Thymus (tissue), 11 donors: ENCODE results near the gene PCDHGA11. TPM values are rescaled to one million over a fixed set of nuclear protein-coding genes. Genes with fewer than 3 reads are reported as not detected.
A peak's percentile ranks its signal among the peaks of the same experiment; 100 is the strongest.
"Not testable (repeated sequence)": the region's sequence is repeated elsewhere in the genome, so short reads cannot be mapped to it uniquely, and the experiment has no call there.

Experiments used
- DNase-seq, 9 donors: peaks; one replicate each; pipeline ENCODE4 v3.0.0-alpha.2; 2013; ENCODE audit warnings: low spot score in 9 of 9, low read depth in 6 of 9, missing footprints in 1 of 9
- H3K27ac ChIP-seq, 2 donors: one replicate each; pipeline ENCODE4 v1.5.1; 2013; ENCODE audit warnings: control low read depth in 1 of 2, low read depth in 1 of 2, low read length in 1 of 2, mild to moderate bottlenecking in 1 of 2, moderate library complexity in 1 of 2
- H3K27me3 ChIP-seq, 2 donors: one replicate each; pipeline ENCODE4 v1.5.1; 2013; ENCODE audit warnings: low read length in 1 of 2; ENCODE audit not compliant: control insufficient read depth in 2 of 2, insufficient read depth in 1 of 2
- H3K36me3 ChIP-seq, 2 donors: one replicate each; pipeline ENCODE4 v1.5.1; 2013; ENCODE audit warnings: low read length in 1 of 2, mild to moderate bottlenecking in 1 of 2, moderate library complexity in 1 of 2; ENCODE audit not compliant: control insufficient read depth in 2 of 2, insufficient read depth in 2 of 2
- H3K4me1 ChIP-seq, 2 donors: one replicate each; pipeline ENCODE4 v1.5.1; 2013; ENCODE audit warnings: low read length in 2 of 2; ENCODE audit not compliant: control insufficient read depth in 2 of 2, insufficient read depth in 2 of 2
- H3K4me3 ChIP-seq, 2 donors: one replicate each; pipeline ENCODE4 v1.5.1; 2013; ENCODE audit warnings: low read length in 2 of 2, control low read depth in 1 of 2, mild to moderate bottlenecking in 1 of 2
- H3K9me3 ChIP-seq, 2 donors: one replicate each; pipeline ENCODE4 v1.5.1; 2013; ENCODE audit warnings: low read length in 1 of 2, mild to moderate bottlenecking in 1 of 2; ENCODE audit not compliant: control insufficient read depth in 2 of 2, insufficient read depth in 1 of 2
- WGBS: extraction: QIAGEN DNeasy Blood & Tissue Kit; methylation state at CpG from one replicate; pipeline ENCODE4 v1.1.7; 2013; 5-methylcytosine and 5-hydroxymethylcytosine counted together
- polyA plus RNA-seq: library from polyadenylated mRNA; stranded (reverse); fragments of 200-250 nt; gene quantifications from one replicate; pipeline ENCODE4 v1.2.3, GENCODE V29; 2013
- total RNA-seq: library from RNA; stranded (reverse); fragments of 120-200 nt; gene quantifications from one replicate; pipeline ENCODE4 v1.2.4, GENCODE V29; 2013
- donor health status: healthy.

The PCDHGA11 gene
- total and polyA plus RNA-seq, 2 donors: 0.42 to 0.68 TPM

DNA sequence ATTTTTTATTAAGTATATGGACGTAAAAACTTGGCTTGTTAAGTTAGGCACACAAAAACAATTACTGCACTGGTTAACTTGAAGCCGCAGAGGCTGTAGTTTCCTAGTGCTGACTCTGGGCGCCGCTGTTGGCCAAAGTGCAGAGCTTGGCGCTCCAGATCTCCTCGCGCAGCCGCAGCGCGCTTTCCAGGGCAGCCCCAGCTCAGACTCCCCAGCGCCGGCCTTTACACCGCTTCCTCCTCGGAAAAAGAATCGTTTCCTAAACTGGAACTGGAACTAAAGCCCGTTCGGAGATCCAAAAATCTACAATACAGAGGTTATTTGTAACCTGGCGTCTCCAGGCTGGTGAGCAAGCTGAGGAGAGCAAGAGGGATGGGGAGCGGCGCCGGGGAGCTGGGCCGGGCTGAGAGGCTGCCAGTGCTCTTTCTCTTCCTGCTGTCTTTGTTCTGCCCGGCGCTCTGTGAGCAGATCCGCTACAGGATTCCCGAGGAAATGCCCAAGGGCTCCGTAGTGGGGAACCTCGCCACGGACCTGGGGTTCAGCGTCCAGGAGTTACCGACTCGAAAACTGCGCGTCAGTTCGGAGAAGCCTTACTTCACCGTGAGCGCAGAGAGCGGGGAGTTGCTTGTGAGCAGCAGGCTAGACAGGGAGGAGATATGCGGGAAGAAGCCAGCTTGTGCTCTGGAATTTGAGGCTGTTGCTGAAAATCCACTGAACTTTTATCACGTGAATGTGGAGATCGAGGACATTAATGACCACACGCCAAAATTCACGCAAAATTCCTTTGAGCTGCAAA is 22.9 kb upstream of the PCDHGA11 start, which contains the start of gene PCDHGB5:
TSS of gene PCDHGB5 (plus strand) at position 192 of the 796 bp plus-strand sequence. CDS start at position 373, 181 bp downstream.
- not testable (repeated sequence) for H3K4me1 ChIP-seq, H3K27ac ChIP-seq, H3K36me3 ChIP-seq
- Histone ChIP-seq H3K27me3 (peaks cover 2 to 67% of the 10 kb centered on the region in 2 donors), H3K4me3 (peak within 1 kb of the TSS in 1 of 2 donors; percentile 8), H3K9me3 (peaks cover 11 to 36% of the 10 kb centered on the region in 2 donors)
- WGBS: 14% methylated on average over 25 of the region's 43 CpGs
- peak in 1 of 9 donors; percentile 32 for DNase-seq

DNA sequence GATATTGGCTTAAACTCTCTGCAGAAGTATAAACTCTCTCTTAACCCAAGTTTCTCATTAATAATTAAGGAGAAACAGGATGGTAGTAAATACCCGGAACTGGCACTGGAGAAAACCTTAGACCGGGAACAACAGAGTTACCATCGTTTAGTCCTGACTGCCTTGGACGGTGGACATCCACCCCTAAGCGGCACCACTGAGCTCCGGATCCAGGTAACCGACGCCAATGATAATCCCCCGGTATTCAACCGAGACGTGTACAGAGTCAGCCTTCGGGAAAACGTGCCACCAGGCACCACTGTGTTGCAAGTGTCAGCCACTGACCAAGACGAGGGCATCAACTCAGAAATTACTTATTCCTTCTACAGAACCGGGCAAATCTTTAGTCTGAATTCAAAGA is 22.2 kb upstream of the PCDHGA11 start:
- Histone ChIP-seq H3K27me3 (peaks cover 2 to 67% of the 10 kb centered on the region in 2 donors), H3K4me1 (no peaks in the 10 kb centered on the region), H3K4me3 (no peak overlapping the region), H3K27ac (no peak overlapping the region), H3K9me3 (peaks cover 8 to 37% of the 10 kb centered on the region in 2 donors), H3K36me3 (no peaks in the 10 kb centered on the region)
- 28% methylated on average over 15 of the region's 15 CpGs for WGBS
- DNase-seq: no peak

- DNase-seq: no peak
- Histone ChIP-seq H3K27me3 (peaks cover 2 to 67% of the 10 kb centered on the region in 2 donors), H3K4me3 (no peak overlapping the region), H3K36me3 (no peaks in the 10 kb centered on the region), H3K9me3 (peaks cover 4 to 28% of the 10 kb centered on the region in 2 donors), H3K27ac (no peak overlapping the region), H3K4me1 (no peaks in the 10 kb centered on the region)
- WGBS: 38% methylated on average over 61 of the region's 61 CpGs
These were observed 21.1 kb upstream of the PCDHGA11 start for GRCh38 chr5:141399555-141400258.

- Histone ChIP-seq H3K9me3 (peaks cover 4 to 27% of the 10 kb centered on the region in 2 donors), H3K36me3 (no peaks in the 10 kb centered on the region), H3K4me3 (no peak within 1 kb of the TSS), H3K27ac (no peak within 1 kb of the TSS), H3K4me1 (no peaks in the 10 kb centered on the region), H3K27me3 (peaks cover 3 to 68% of the 10 kb centered on the region in 2 donors)
- peak in 1 of 9 donors; percentile 27 for DNase-seq
- 23% methylated on average over 27 of the region's 27 CpGs for WGBS
These were observed 18.2 kb upstream of the PCDHGA11 start, which contains the start of gene PCDHGA9 for GRCh38 chr5:141402553-141403243. TSS of gene PCDHGA9 (plus strand) at chr5:141402778. CDS start at chr5:141402953, 175 bp downstream.

GRCh38 chr5:141403387-141403786 is 17.5 kb upstream of the PCDHGA11 start:
- 37% methylated on average over 22 of the region's 22 CpGs for WGBS
- peaks cover 7 to 34% of the 10 kb centered on the region in 2 donors for H3K9me3 ChIP-seq

DNA sequence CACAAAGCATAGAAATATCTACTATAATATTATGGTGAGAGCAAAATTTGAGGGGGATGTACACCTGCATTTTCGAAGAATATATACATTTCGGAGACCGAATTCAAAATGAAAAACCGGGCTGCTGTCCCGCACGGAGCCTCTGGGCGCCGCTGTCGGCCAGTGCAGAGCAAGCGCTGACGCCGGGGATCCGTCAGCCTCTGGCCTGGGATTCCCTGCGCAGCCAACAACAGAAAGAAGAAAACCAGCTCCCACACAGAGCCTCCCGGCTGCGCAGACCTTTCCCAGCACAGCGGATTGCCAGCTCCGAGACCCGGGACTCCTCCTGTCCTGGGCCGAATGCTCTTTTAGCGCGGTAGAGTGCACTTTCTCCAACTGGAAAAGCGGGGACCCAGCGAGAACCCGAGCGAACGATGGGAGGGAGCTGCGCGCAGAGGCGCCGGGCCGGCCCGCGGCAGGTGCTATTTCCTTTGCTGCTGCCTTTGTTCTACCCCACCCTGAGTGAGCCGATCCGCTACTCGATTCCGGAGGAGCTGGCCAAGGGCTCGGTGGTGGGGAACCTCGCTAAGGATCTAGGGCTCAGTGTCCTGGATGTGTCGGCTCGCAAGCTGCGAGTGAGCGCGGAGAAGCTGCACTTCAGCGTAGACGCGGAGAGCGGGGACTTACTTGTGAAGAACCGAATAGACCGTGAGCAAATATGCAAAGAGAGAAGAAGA is 12.9 kb upstream of the PCDHGA11 start, which contains the start of gene PCDHGB6:
TSS of gene PCDHGB6 (plus strand) at position 232 of the 716 bp plus-strand sequence. CDS start at position 414, 182 bp downstream.
- H3K27me3 ChIP-seq: peaks cover 19 to 79% of the 10 kb centered on the region in 2 donors
- peak within 1 kb of the TSS in 1 of 2 donors; percentile 25 for H3K4me3 ChIP-seq
- WGBS: 17% methylated on average over 51 of the region's 51 CpGs
- H3K9me3 ChIP-seq: peaks cover 13 to 32% of the 10 kb centered on the region in 2 donors
- H3K27ac ChIP-seq, H3K36me3 ChIP-seq, H3K4me1 ChIP-seq: not testable (repeated sequence)
- peak in 1 of 9 donors; percentile 46 for DNase-seq

More at GRCh38 chr5:141403387-141403786, 17.5 kb upstream of the PCDHGA11 start:
- no peaks in the 10 kb centered on the region for H3K36me3 ChIP-seq
- H3K27me3 ChIP-seq: peaks cover 5 to 70% of the 10 kb centered on the region in 2 donors
- H3K4me3 ChIP-seq: no peak overlapping the region
- DNase-seq: no peak
- H3K4me1 ChIP-seq: no peaks in the 10 kb centered on the region
- no peak overlapping the region for H3K27ac ChIP-seq

GRCh38 chr5:141409598-141410306 is 11.1 kb upstream of the PCDHGA11 start:
- Histone ChIP-seq H3K4me1 (peaks cover 0 to 4% of the 10 kb centered on the region in 2 donors), H3K27me3 (peaks cover 31 to 79% of the 10 kb centered on the region in 2 donors), H3K27ac (no peak overlapping the region), H3K9me3 (peaks cover 13 to 34% of the 10 kb centered on the region in 2 donors), H3K36me3 (no peaks in the 10 kb centered on the region), H3K4me3 (no peak overlapping the region)
- WGBS: 35% methylated on average over 64 of the region's 64 CpGs
- DNase-seq: no peak

GRCh38 chr5:141411575-141411974 is 9.3 kb upstream of the PCDHGA11 start:
- Histone ChIP-seq H3K27ac (no peak overlapping the region), H3K4me3 (no peak overlapping the region), H3K27me3 (peaks cover 38 to 89% of the 10 kb centered on the region in 2 donors), H3K4me1 (peaks cover 0 to 4% of the 10 kb centered on the region in 2 donors), H3K9me3 (peaks cover 13 to 34% of the 10 kb centered on the region in 2 donors), H3K36me3 (no peaks in the 10 kb centered on the region)
- DNase-seq: no peak
- WGBS: 71% methylated on average over 3 of the region's 3 CpGs
